22Rv1 (cell line): ENCODE measurements around the gene ARSH.

ENCODE experiments used
- ZFX ChIP-seq: fragments of 450-650 bp; IDR thresholded peaks from 2 replicates; pipeline ENCODE4 v1.6.1; 2017; ENCODE audit warnings: antibody characterized with exemption, borderline replicate concordance
- TF ChIP-seq, protein P1 (sequence below): fragments of 450-650 bp; IDR thresholded peaks from 2 replicates; pipeline ENCODE4 v1.5.1; 2017; ENCODE audit warnings: mild to moderate bottlenecking

GRCh38 chrX:2972391-2972790 is 34.0 kb upstream of the ARSH start:
- TF ChIP-seq, protein P1, sequence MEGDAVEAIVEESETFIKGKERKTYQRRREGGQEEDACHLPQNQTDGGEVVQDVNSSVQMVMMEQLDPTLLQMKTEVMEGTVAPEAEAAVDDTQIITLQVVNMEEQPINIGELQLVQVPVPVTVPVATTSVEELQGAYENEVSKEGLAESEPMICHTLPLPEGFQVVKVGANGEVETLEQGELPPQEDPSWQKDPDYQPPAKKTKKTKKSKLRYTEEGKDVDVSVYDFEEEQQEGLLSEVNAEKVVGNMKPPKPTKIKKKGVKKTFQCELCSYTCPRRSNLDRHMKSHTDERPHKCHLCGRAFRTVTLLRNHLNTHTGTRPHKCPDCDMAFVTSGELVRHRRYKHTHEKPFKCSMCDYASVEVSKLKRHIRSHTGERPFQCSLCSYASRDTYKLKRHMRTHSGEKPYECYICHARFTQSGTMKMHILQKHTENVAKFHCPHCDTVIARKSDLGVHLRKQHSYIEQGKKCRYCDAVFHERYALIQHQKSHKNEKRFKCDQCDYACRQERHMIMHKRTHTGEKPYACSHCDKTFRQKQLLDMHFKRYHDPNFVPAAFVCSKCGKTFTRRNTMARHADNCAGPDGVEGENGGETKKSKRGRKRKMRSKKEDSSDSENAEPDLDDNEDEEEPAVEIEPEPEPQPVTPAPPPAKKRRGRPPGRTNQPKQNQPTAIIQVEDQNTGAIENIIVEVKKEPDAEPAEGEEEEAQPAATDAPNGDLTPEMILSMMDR = no peak
- no peak for TF ChIP-seq ZFX
